Neural progenitor cell (in vitro differentiated cells): ENCODE data around the gene ORC2. TPM values are rescaled to one million over a fixed set of nuclear protein-coding genes. Genes with fewer than 3 reads are reported as not detected.

ENCODE experiments used
- DNase-seq: peaks from one replicate; pipeline ENCODE4 v3.0.0-alpha.2; 2016; ENCODE audit warnings: low spot score
- H2AFZ ChIP-seq: fragments of 200-600 bp; sonication (generic); replicated peaks from 2 replicates; pipeline ENCODE4 v1.6.1; 2016; ENCODE audit warnings: antibody characterized with exemption
- H3F3A ChIP-seq: fragments of 200-600 bp; sonication (generic); 2 replicates; pipeline ENCODE4 v1.6.1; 2016; ENCODE audit warnings: antibody characterized with exemption, low read depth
- H3K27ac ChIP-seq: fragments of 200-600 bp; sonication (generic); 2 replicates; pipeline ENCODE4 v1.5.1; 2016; ENCODE audit warnings: mild to moderate bottlenecking
- H3K27me3 ChIP-seq: fragments of 200-600 bp; sonication (generic); 2 replicates; pipeline ENCODE4 v1.6.1; 2016; ENCODE audit warnings: mild to moderate bottlenecking, moderate library complexity
- H3K36me3 ChIP-seq: fragments of 200-600 bp; sonication (generic); 2 replicates; pipeline ENCODE4 v1.5.1; 2016
- H3K4me1 ChIP-seq: fragments of 200-600 bp; sonication (generic); 2 replicates; pipeline ENCODE4 v1.6.1; 2016; ENCODE audit warnings: mixed run types
- H3K4me2 ChIP-seq: fragments of 200-600 bp; sonication (generic); 2 replicates; pipeline ENCODE4 v1.6.1; 2016
- H3K4me3 ChIP-seq: fragments of 200-600 bp; sonication (generic); 2 replicates; pipeline ENCODE4 v1.5.1; 2016
- H3K79me2 ChIP-seq: fragments of 200-600 bp; sonication (generic); 2 replicates; pipeline ENCODE4 v1.6.1; 2016; ENCODE audit warnings: low read depth
- H3K9ac ChIP-seq: fragments of 200-600 bp; sonication (generic); 2 replicates; pipeline ENCODE4 v1.6.1; 2016
- H3K9me3 ChIP-seq: fragments of 200-600 bp; sonication (generic); 2 replicates; pipeline ENCODE4 v1.5.1; 2016; ENCODE audit warnings: low read depth
- H4K20me1 ChIP-seq: fragments of 200-600 bp; sonication (generic); 2 replicates; pipeline ENCODE4 v1.6.1; 2016; ENCODE audit warnings: low read depth
- H3K27ac Mint-ChIP-seq: 3 replicates; pipeline ENCODE4 v1.8.0; 2021; ENCODE audit warnings: mixed read lengths
- H3K27me3 Mint-ChIP-seq: 2 replicates; pipeline ENCODE4 v1.8.0; 2022; ENCODE audit warnings: low read depth, mild to moderate bottlenecking, inconsistent platforms, moderate library complexity, mixed read lengths; ENCODE audit not compliant: insufficient read depth
- H3K36me3 Mint-ChIP-seq: 3 replicates; pipeline ENCODE4 v1.8.0; 2021; ENCODE audit warnings: mixed read lengths
- H3K4me1 Mint-ChIP-seq: 3 replicates; pipeline ENCODE4 v1.8.0; 2021; ENCODE audit warnings: mixed read lengths
- H3K4me3 Mint-ChIP-seq: 3 replicates; pipeline ENCODE4 v1.8.0; 2021; ENCODE audit warnings: mild to moderate bottlenecking, moderate library complexity, mixed read lengths
- H3K9me3 Mint-ChIP-seq: 3 replicates; pipeline ENCODE4 v1.8.0; 2020; ENCODE audit warnings: mixed read lengths
- CTCF ChIP-seq: fragments of 200-600 bp; sonication (generic); IDR thresholded peaks from 2 replicates; pipeline ENCODE4 v1.5.1; 2017; ENCODE audit warnings: antibody characterized with exemption, mild to moderate bottlenecking
- EZH2 ChIP-seq: fragments of 200-600 bp; sonication (generic); IDR thresholded peaks from 2 replicates; pipeline ENCODE4 v1.6.1; 2017; ENCODE audit warnings: antibody characterized with exemption, mild to moderate bottlenecking, moderate library complexity
- EZH2phosphoT487 ChIP-seq: fragments of 200-600 bp; sonication (generic); IDR thresholded peaks from 2 replicates; pipeline ENCODE4 v1.6.1; 2017; ENCODE audit warnings: antibody characterized with exemption
- total RNA-seq: library from RNA; depleted of rRNA; stranded (reverse); fragments of >200 nt; gene quantifications from 2 replicates; pipeline ENCODE4 v1.2.3, GENCODE V29; 2015; ENCODE audit warnings: low replicate concordance

The ORC2 gene
- total RNA-seq, 1 donor from 2014 or later = 75.4 TPM

- Histone ChIP-seq H3K36me3 (no peaks in the 10 kb centered on the region), H3K27me3 (no peaks in the 10 kb centered on the region), H3K4me1 (no peaks in the 10 kb centered on the region), H3K4me3 (no peak overlapping the region), H3F3A (no peaks in the 10 kb centered on the region), H2AFZ (no peak overlapping the region), H3K9ac (no peak overlapping the region), H3K79me2 (no peaks in the 10 kb centered on the region), H3K4me2 (no peak overlapping the region), H4K20me1 (no peaks in the 10 kb centered on the region), H3K27ac (no peak overlapping the region), H3K9me3 (no peaks in the 10 kb centered on the region)
- no peaks in the 10 kb centered on the region for H3K9me3 Mint-ChIP-seq
- H3K27me3 Mint-ChIP-seq = peaks cover 2% of the 10 kb centered on the region
- no peaks in the 10 kb centered on the region for H3K4me1 Mint-ChIP-seq
- peaks cover 8% of the 10 kb centered on the region for H3K36me3 Mint-ChIP-seq
- no peak overlapping the region for H3K27ac Mint-ChIP-seq
- H3K4me3 Mint-ChIP-seq = no peak overlapping the region
- no peak for DNase-seq
- TF ChIP-seq EZH2 (no peak), EZH2phosphoT487 (no peak), CTCF (no peak)
These were observed 43.2 kb upstream of the ORC2 start for GRCh38 chr2:201006704-201007103.

GRCh38 chr2:201004370-201004769 is 40.9 kb upstream of the ORC2 start:
- no peaks in the 10 kb centered on the region for H3K36me3 ChIP-seq
- H3K9me3 ChIP-seq = no peaks in the 10 kb centered on the region
- H3K4me3 Mint-ChIP-seq = no peak overlapping the region
- H3K27ac ChIP-seq = no peak overlapping the region
- H4K20me1 ChIP-seq = no peaks in the 10 kb centered on the region
- H3K9ac ChIP-seq = no peak overlapping the region
- no peaks in the 10 kb centered on the region for H3K9me3 Mint-ChIP-seq
- no peak overlapping the region for H3K4me3 ChIP-seq
- H3K27ac Mint-ChIP-seq = no peak overlapping the region
- no peaks in the 10 kb centered on the region for H3K4me1 Mint-ChIP-seq
- H3F3A ChIP-seq = no peaks in the 10 kb centered on the region
- H2AFZ ChIP-seq = no peak overlapping the region
- H3K4me1 ChIP-seq = no peaks in the 10 kb centered on the region
- no peaks in the 10 kb centered on the region for H3K27me3 ChIP-seq
- no peak overlapping the region for H3K4me2 ChIP-seq
- TF ChIP-seq CTCF = no peak
- no peak for TF ChIP-seq EZH2phosphoT487
- no peak for TF ChIP-seq EZH2
- H3K79me2 ChIP-seq = no peaks in the 10 kb centered on the region
- H3K36me3 Mint-ChIP-seq = peaks cover 8% of the 10 kb centered on the region
- peaks cover 2% of the 10 kb centered on the region for H3K27me3 Mint-ChIP-seq
- DNase-seq = no peak

- H3K9me3 Mint-ChIP-seq = no peaks in the 10 kb centered on the region
- no peaks in the 10 kb centered on the region for H4K20me1 ChIP-seq
These were observed 29.6 kb upstream of the ORC2 start for GRCh38 chr2:200993097-200993496.

More at GRCh38 chr2:200993097-200993496, 29.6 kb upstream of the ORC2 start:
- no peak for TF ChIP-seq CTCF
- TF ChIP-seq EZH2 = no peak
- TF ChIP-seq EZH2phosphoT487 = no peak
- no peak overlapping the region for H3K4me3 ChIP-seq
- Mint-ChIP-seq H3K27ac (no peak overlapping the region), H3K4me1 (no peaks in the 10 kb centered on the region), H3K36me3 (peaks cover 10% of the 10 kb centered on the region), H3K4me3 (no peak overlapping the region), H3K27me3 (no peaks in the 10 kb centered on the region)
- H3K9me3 ChIP-seq = no peaks in the 10 kb centered on the region
- no peak for DNase-seq
- no peak overlapping the region for H3K27ac ChIP-seq
- no peaks in the 10 kb centered on the region for H3K4me1 ChIP-seq
- no peak overlapping the region for H2AFZ ChIP-seq
- H3F3A ChIP-seq = no peaks in the 10 kb centered on the region
- no peak overlapping the region for H3K9ac ChIP-seq
- H3K4me2 ChIP-seq = no peak overlapping the region
- H3K27me3 ChIP-seq = no peaks in the 10 kb centered on the region
- no peaks in the 10 kb centered on the region for H3K79me2 ChIP-seq
- no peaks in the 10 kb centered on the region for H3K36me3 ChIP-seq
